Effector CD8-positive, alpha-beta T cell (primary cell): ENCODE data around the gene ZBTB12.
"Not testable (repeated sequence)": the region's sequence is repeated elsewhere in the genome, so short reads cannot be mapped to it uniquely, and the experiment has no call there.

ENCODE experiments used
- DNase-seq: peaks from one replicate; lab custom pipeline; 2025; lab: John Stamatoyannopoulos, UW

ZBTB12 gene

GRCh38 chr6:31874836-31875572 lies 26.9 kb downstream of the ZBTB12 start:
- DNase-seq, result no peak

GRCh38 chr6:31874084-31874670 lies 27.7 kb downstream of the ZBTB12 start:
- DNase-seq, result no peak

- DNase-seq, result no peak
These were observed 30.7 kb downstream of the ZBTB12 start for GRCh38 chr6:31871046-31871659.

DNA sequence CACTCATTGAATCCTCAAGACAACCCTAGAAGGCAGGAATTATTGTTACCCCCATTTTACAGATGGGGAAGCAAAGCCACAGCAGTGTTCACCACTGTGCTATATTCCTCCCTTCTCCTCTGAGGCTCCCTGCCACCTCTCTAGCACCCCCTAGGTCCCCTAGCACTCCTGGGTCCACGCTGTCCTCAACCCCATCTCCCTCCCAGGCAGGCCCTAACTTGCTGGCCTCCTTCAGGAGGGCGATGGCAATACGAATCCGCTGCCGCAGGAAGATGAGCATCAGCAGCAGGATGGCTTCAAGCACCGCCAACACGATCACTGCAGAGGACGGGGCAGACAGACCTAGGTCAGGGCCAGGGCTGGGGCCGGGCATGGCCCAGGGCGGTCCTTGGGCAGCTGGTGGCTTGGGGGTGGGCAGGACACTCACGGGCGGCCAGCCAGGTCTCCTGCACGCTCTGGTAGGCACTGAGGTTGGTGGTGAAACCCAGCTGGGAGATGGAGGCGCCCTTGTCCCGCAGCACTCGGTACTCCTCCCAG lies 31.4 kb downstream of the ZBTB12 start:
- DNase-seq, result no peak

- DNase-seq, result no peak
These were observed 32.5 kb downstream of the ZBTB12 start for GRCh38 chr6:31869343-31869742.

- DNase-seq, result not testable (repeated sequence)
These were observed 33.3 kb downstream of the ZBTB12 start for GRCh38 chr6:31868658-31868971.

GRCh38 chr6:31865205-31866118 lies 36.4 kb downstream of the ZBTB12 start:
- DNase-seq, result no peak

GRCh38 chr6:31864818-31865204 lies 37.1 kb downstream of the ZBTB12 start:
- no peak for DNase-seq

DNA sequence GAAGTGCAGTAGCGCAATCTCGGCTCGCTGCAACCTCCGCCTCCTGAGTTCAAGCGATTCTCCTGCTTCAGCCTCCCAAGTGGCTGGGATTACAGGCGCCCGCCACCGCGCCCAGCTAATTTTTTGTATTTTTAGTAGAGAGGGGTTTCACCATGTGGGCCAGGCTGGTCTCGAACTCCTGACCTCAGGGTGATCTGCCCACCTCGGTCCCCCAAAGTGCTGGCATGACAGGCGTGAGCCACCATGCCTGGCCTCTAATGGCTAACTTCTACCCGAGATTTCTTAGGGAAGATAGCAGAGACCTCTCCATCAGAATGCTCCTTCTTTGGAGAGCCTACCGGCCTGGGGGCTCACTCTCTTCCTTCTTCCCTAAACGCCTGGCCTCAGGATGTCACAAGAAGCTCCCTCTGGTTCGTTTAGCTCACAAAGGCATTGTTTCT lies 37.7 kb downstream of the ZBTB12 start:
- not testable (repeated sequence) for DNase-seq

GRCh38 chr6:31862344-31863235 lies 39.3 kb downstream of the ZBTB12 start, which contains the start of gene NEU1:
TSS of gene NEU1 (minus strand) at chr6:31862821. CDS start at chr6:31862776, 45 bp downstream.
- DNase-seq, result peak; percentile 98

- no peak for DNase-seq
These were observed 40.0 kb downstream of the ZBTB12 start for GRCh38 chr6:31861919-31862343.

GRCh38 chr6:31861150-31861549 lies 40.7 kb downstream of the ZBTB12 start:
- no peak for DNase-seq

DNA sequence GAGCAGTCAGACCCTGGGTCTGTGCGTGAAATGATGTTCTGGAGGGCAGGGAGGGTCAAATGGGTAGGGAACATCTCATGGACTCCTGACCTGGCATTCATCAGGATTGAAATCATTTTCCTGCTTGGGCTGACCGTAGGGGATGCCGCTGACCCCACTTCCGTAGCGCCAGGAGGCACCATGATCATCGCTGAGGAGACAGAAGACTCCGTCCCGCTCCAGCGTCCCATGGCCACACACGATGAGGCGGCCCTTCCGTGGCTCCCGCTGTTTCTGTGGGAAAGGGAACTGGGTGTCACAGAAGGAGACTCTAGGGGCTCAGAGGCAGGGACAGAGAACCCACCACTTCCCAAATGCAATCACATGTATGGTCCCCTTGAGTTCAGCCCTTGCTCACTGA lies 41.5 kb downstream of the ZBTB12 start:
- no peak for DNase-seq

- no peak for DNase-seq
These were observed 42.0 kb downstream of the ZBTB12 start for GRCh38 chr6:31859923-31860322.

DNA sequence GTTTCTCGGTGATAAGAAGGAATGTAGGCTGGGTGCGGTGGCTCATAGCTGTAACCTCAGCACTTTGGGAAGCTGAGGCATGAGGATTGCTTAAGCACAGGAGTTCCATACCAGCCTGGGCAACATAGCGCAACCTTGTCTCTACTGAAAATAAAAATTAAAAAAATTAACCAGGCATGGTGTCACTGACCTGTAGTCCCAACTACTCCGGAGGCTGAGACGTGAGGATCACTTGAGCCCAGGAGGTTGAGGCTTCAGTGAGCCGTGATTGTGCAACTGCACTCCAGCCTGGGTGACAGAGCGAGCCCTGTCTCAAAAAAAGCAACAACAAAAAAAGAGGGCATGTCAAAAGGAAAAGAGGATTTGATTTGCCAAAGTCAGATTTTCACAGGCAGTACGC lies 43.2 kb downstream of the ZBTB12 start:
- no peak for DNase-seq

GRCh38 chr6:31857774-31858173 lies 44.1 kb downstream of the ZBTB12 start:
- DNase-seq, result not testable (repeated sequence)

GRCh38 chr6:31851980-31852718 lies 49.7 kb downstream of the ZBTB12 start:
- DNase-seq, result not testable (repeated sequence)

DNA sequence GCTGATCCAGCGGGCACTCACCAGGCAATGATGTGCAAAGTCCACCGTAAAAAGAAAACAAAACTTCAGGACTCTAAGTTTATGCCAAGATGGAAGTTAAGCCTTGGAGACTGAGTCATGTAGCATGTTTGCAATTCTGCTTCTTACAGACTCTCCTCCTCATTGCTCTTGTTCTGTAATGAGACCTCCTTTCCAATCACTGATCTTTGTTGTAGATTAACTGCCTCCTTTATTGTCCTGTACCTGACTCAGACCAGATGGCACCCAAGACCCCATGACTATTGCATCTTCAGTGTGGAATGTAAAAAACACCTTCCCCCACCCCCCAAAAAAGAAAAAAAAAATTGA lies 50.4 kb downstream of the ZBTB12 start:
- DNase-seq, result no peak

GRCh38 chr6:31850765-31851484 lies 51.0 kb downstream of the ZBTB12 start:
- no peak for DNase-seq
